Activated T-helper 1 cell treated with anti-CD3 and anti-CD28 coated beads, Interleukin-12 subunit alpha, Interleukin-12 subunit beta, Interleukin-2, Interleukin-4 antibody, amounts not matched to agents 30 ng/mL and 10 ng/mL and 1 ng/mL, durations not matched to agents 14 hours and 24 hours and 36 hours (primary cell): ENCODE data around the gene DSTN. TPM values are rescaled to one million over a fixed set of nuclear protein-coding genes. Genes with fewer than 3 reads are reported as not detected.

Experiments used
- DNase-seq: peaks from one replicate; pipeline ENCODE4 v3.0.0; 2021; ENCODE audit warnings: low spot score
- H3K27ac Mint-ChIP-seq: one replicate; pipeline ENCODE4 v1.8.0; 2021; ENCODE audit warnings: mild to moderate bottlenecking, mixed read lengths
- H3K27me3 Mint-ChIP-seq: one replicate; pipeline ENCODE4 v1.8.0; 2022; ENCODE audit warnings: mild to moderate bottlenecking, moderate library complexity, mixed read lengths; ENCODE audit not compliant: insufficient read depth
- H3K36me3 Mint-ChIP-seq: one replicate; pipeline ENCODE4 v1.8.0; 2021; ENCODE audit warnings: low read depth, mixed read lengths
- H3K4me1 Mint-ChIP-seq: one replicate; pipeline ENCODE4 v1.8.0; 2021; ENCODE audit warnings: low read depth, mixed read lengths
- H3K4me3 Mint-ChIP-seq: one replicate; pipeline ENCODE4 v1.8.0; 2021; ENCODE audit warnings: mild to moderate bottlenecking, moderate library complexity, mixed read lengths
- H3K9me3 Mint-ChIP-seq: one replicate; pipeline ENCODE4 v1.8.0; 2021; ENCODE audit warnings: mixed read lengths
- intact Hi-C: fragments of 100-400 bp; cut with micrococcal nuclease; formaldehyde crosslinking; loops from one replicate; pipeline ENCODE4 v1.15.1; 2024
- total RNA-seq: library from RNA; stranded (reverse); gene quantifications from 2 replicates; pipeline ENCODE4 v1.2.3, GENCODE V29; 2022

The DSTN gene
- total RNA-seq, 1 donor from 2014 or later: 58.2 TPM

GRCh38 chr20:17610566-17611289 is 40.9 kb downstream of the DSTN start:
- H3K27ac Mint-ChIP-seq: peak overlapping the region; percentile 84
- peak overlapping the region; percentile 51 for H3K4me3 Mint-ChIP-seq
- peak; percentile 64 for DNase-seq
- no peaks in the 10 kb centered on the region for H3K27me3 Mint-ChIP-seq
- H3K9me3 Mint-ChIP-seq: no peaks in the 10 kb centered on the region
- intact Hi-C loops: loop anchor here (1.0 to 5.0 kb wide), 3 partner anchors 40 to 73 kb away; partner anchors contain the start of genes DSTN and RRBP1
- peaks cover 27% of the 10 kb centered on the region for H3K4me1 Mint-ChIP-seq
- H3K36me3 Mint-ChIP-seq: peaks cover 7% of the 10 kb centered on the region

GRCh38 chr20:17611290-17611539 is 41.3 kb downstream of the DSTN start:
- Mint-ChIP-seq H3K27ac (no peak overlapping the region), H3K36me3 (peaks cover 7% of the 10 kb centered on the region), H3K27me3 (no peaks in the 10 kb centered on the region), H3K4me3 (no peak overlapping the region), H3K4me1 (peaks cover 27% of the 10 kb centered on the region), H3K9me3 (no peaks in the 10 kb centered on the region)
- intact Hi-C loops: loop anchor here (2.0 to 5.0 kb wide), 2 partner anchors 40 to 71 kb away; partner anchors contain the start of genes DSTN and RRBP1
- DNase-seq: no peak

GRCh38 chr20:17611540-17612286 is 41.8 kb downstream of the DSTN start:
- no peak for DNase-seq
- H3K4me3 Mint-ChIP-seq: no peak overlapping the region
- no peaks in the 10 kb centered on the region for H3K9me3 Mint-ChIP-seq
- H3K27ac Mint-ChIP-seq: peak overlapping the region; percentile 97
- H3K4me1 Mint-ChIP-seq: peaks cover 27% of the 10 kb centered on the region
- no peaks in the 10 kb centered on the region for H3K27me3 Mint-ChIP-seq
- intact Hi-C loops: loop anchor here (2.0 to 5.0 kb wide), 2 partner anchors 41 to 71 kb away; partner anchors contain the start of genes DSTN and RRBP1
- H3K36me3 Mint-ChIP-seq: peaks cover 7% of the 10 kb centered on the region

- no peaks in the 10 kb centered on the region for H3K9me3 Mint-ChIP-seq
- peaks cover 27% of the 10 kb centered on the region for H3K4me1 Mint-ChIP-seq
- no peak for DNase-seq
- intact Hi-C loops: loop anchor here (5.0 kb wide), 1 partner anchor 70 kb away; the partner anchor contains the start of gene RRBP1
- H3K27me3 Mint-ChIP-seq: no peaks in the 10 kb centered on the region
- H3K27ac Mint-ChIP-seq: peak overlapping the region; percentile 97
- peaks cover 7% of the 10 kb centered on the region for H3K36me3 Mint-ChIP-seq
- peak overlapping the region; percentile 61 for H3K4me3 Mint-ChIP-seq
These were observed 42.6 kb downstream of the DSTN start for GRCh38 chr20:17612287-17612991.

DNA sequence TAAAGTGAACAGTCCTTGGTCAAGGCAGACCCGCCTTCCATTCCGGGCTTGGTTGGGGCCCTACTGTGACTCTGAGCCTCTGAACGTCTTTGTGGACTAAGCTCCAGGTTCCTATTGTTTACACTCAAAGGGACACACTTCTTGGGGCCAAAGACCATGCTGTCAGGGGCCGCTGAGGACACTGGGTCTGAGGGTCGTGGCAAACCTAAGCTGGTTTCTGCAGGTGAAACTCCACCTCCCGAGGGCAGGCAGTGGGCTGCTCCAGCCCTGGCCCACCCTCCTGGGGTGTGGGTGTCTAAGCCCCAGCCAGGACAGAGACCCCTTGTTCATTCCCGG is 43.1 kb downstream of the DSTN start:
- Mint-ChIP-seq H3K4me1 (peaks cover 27% of the 10 kb centered on the region), H3K4me3 (no peak overlapping the region), H3K9me3 (no peaks in the 10 kb centered on the region), H3K27ac (peak overlapping the region; percentile 97), H3K27me3 (no peaks in the 10 kb centered on the region), H3K36me3 (peaks cover 10% of the 10 kb centered on the region)
- intact Hi-C loops: loop anchor here (5.0 kb wide), 1 partner anchor 69 kb away; the partner anchor contains the start of gene RRBP1
- no peak for DNase-seq

DNA sequence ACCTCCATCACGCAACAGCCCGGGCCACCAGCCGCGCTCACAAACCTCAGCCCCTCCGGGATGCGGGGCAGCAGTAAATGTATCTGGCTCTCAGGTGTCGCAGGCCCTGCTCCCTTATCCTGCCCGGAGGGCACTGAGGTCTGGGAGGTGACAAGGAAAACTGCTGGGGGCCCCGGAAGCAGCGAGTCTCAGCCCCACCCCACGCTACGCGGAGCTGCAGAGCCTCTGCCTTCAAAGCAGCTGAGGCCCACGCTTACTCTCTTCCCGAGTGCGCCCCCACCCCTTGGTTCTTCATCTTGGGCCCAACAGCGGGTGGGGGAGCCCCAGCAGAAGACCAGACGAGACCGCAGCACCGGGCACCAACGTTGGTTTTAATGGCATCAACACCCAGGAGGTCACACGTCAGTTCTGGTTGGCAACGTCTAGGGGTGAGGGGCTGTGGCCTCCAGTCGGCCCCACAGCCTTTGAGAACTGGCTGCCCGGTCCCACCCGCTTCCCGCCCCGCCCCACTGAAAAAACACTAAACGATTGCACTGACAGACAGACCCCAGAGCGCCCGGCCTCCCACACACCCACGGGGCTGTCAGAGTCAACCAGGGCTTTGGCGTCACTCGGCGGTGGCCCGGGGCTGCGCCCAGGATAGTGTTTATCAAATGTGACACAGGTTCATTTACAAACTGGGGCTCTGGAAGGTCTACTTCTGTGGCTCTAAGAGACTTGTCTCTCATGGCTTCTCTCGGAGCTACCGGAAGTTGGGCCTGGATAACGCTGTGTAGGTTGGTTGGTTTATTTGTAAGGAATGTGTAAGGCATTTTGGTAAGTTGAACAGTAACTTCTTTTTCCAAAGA is 43.7 kb downstream of the DSTN start:
- no peaks in the 10 kb centered on the region for H3K9me3 Mint-ChIP-seq
- no peak for DNase-seq
- H3K4me3 Mint-ChIP-seq: no peak overlapping the region
- H3K27me3 Mint-ChIP-seq: no peaks in the 10 kb centered on the region
- peaks cover 9% of the 10 kb centered on the region for H3K36me3 Mint-ChIP-seq
- H3K27ac Mint-ChIP-seq: peak overlapping the region; percentile 16
- H3K4me1 Mint-ChIP-seq: peaks cover 27% of the 10 kb centered on the region
- intact Hi-C loops: loop anchor here (5.0 kb wide), 1 partner anchor 69 kb away; the partner anchor contains the start of gene RRBP1

DNA sequence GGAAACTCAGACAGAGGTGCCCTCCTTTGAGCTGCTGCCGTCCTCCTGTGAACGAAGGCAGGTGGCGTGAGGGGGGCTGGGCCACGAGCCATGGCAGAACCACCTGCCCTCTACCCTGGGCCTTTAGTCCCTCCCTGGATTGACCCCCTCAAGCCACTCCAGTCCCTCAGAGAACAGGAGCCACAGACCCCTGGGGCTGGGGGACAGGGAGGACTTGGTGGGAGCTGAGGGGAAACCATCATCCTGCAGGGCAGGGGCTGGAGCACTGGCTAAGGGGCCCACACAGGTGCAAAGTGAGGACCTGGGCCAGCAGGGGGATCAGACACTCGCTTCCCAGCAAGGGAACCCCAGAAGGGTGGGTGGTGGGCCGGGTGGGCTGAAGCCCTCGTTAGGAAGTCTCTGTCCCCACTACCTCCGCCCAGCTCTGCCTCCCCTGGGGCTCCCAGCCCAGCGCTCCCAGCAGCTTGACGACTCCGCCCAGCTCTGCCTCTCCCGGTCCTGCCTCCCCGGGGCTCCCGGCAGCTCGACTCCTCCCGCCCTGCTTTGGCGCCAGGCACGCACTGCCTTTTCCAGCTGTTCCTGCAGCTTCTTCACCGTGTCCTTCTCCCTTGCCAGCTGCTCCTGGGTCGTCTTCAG is 44.4 kb downstream of the DSTN start:
- Mint-ChIP-seq H3K36me3 (peaks cover 9% of the 10 kb centered on the region), H3K4me1 (peaks cover 23% of the 10 kb centered on the region), H3K4me3 (no peak overlapping the region), H3K9me3 (no peaks in the 10 kb centered on the region), H3K27ac (peak overlapping the region; percentile 16), H3K27me3 (no peaks in the 10 kb centered on the region)
- no peak for DNase-seq
- intact Hi-C loops: loop anchor here (5.0 kb wide), 1 partner anchor 68 kb away; the partner anchor contains the start of gene RRBP1

DNA sequence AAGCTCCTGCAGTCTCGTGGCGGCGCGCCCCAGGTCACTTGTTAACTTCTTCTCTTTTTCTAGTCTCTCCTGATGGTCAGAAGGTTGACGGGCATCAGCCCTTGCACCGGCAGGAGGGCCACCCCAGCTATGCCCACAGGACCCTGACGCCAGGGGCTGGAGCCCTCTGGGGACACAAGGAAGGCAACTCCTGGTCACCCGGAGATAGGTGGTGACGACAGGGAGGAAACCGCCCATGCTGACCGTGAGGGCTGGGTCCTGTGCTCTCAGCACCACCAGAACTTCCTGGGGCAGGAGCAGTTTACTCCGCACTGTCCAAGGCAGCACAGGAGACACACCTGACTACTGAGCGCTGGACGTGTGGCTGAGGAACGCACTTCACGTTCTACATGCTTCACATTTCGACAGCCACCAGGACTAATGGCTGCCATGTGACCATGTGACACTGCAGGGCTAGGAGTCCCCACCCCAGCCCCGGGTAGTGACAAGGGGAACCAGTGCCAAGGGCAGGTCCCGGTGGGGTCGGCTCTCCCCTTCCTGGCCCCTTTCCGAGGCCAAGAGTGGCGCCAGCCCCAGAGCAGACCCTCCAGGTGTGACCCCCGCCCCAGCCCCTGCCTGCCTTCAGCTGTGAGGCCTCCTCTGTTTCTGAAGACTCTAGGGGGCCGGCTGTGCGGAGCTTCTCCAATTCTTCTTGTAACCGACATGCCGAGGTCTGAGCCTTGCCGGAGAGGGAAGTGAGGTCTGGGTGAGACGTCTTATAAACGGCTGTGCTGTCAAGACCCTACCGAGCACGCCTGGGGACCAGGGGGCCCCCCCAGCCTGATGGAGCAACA is 45.2 kb downstream of the DSTN start:
- no peak overlapping the region for H3K4me3 Mint-ChIP-seq
- H3K36me3 Mint-ChIP-seq: peaks cover 9% of the 10 kb centered on the region
- no peaks in the 10 kb centered on the region for H3K9me3 Mint-ChIP-seq
- no peaks in the 10 kb centered on the region for H3K27me3 Mint-ChIP-seq
- DNase-seq: no peak
- peaks cover 15% of the 10 kb centered on the region for H3K4me1 Mint-ChIP-seq
- no peak overlapping the region for H3K27ac Mint-ChIP-seq
- intact Hi-C loops: loop anchor here (5.0 kb wide), 1 partner anchor 67 kb away; the partner anchor contains the start of gene RRBP1

GRCh38 chr20:17615645-17616479 is 46.0 kb downstream of the DSTN start:
- Mint-ChIP-seq H3K4me3 (no peak overlapping the region), H3K27me3 (no peaks in the 10 kb centered on the region), H3K9me3 (no peaks in the 10 kb centered on the region), H3K27ac (no peak overlapping the region), H3K4me1 (peaks cover 7% of the 10 kb centered on the region), H3K36me3 (peaks cover 7% of the 10 kb centered on the region)
- intact Hi-C loops: loop anchor here (2.0 kb wide), 1 partner anchor 381 kb away; no protein-coding TSS in a partner anchor
- no peak for DNase-seq

- intact Hi-C loops: loop anchor here (1.0 to 2.0 kb wide), 3 partner anchors 79 to 380 kb away; no protein-coding TSS in a partner anchor
These were observed 46.8 kb downstream of the DSTN start for GRCh38 chr20:17616480-17617211.

More at GRCh38 chr20:17616480-17617211, 46.8 kb downstream of the DSTN start:
- Mint-ChIP-seq H3K9me3 (no peaks in the 10 kb centered on the region), H3K27ac (no peak overlapping the region), H3K4me1 (peaks cover 6% of the 10 kb centered on the region), H3K27me3 (no peaks in the 10 kb centered on the region), H3K4me3 (no peak overlapping the region), H3K36me3 (peaks cover 7% of the 10 kb centered on the region)
- no peak for DNase-seq
